Osteoblast (primary cell): Measurements from ENCODE around the gene KRTAP4-16. TPM values are rescaled to one million over a fixed set of nuclear protein-coding genes. Genes with fewer than 3 reads are reported as not detected.
"Not testable (repeated sequence)": the region's sequence is repeated elsewhere in the genome, so short reads cannot be mapped to it uniquely, and the experiment has no call there.

Experiments used
- DNase-seq: peaks from one replicate; pipeline ENCODE4 v3.0.0; 2011; ENCODE audit warnings: low spot score, mixed read lengths; ENCODE audit not compliant: insufficient read length; ENCODE audit errors: missing footprints
- H2AFZ ChIP-seq: 2 replicates; pipeline ENCODE4 v1.6.0; 2011; ENCODE audit warnings: mild to moderate bottlenecking, low read length
- H3K27ac ChIP-seq: 2 replicates; pipeline ENCODE4 v1.5.1; 2011; ENCODE audit warnings: mild to moderate bottlenecking, low read depth, low read length, moderate library complexity
- H3K27me3 ChIP-seq: 2 replicates; pipeline ENCODE4 v1.6.0; 2012; ENCODE audit warnings: mild to moderate bottlenecking, control low read depth, inconsistent platforms, low read length, moderate library complexity; ENCODE audit not compliant: insufficient read depth
- H3K36me3 ChIP-seq: 2 replicates; pipeline ENCODE4 v1.5.1; 2011; ENCODE audit warnings: mild to moderate bottlenecking, low read length, control low read depth, moderate library complexity; ENCODE audit not compliant: insufficient read depth
- H3K4me1 ChIP-seq: 2 replicates; pipeline ENCODE4 v1.5.1; 2011; ENCODE audit warnings: mild to moderate bottlenecking, low read length, control low read depth, moderate library complexity; ENCODE audit not compliant: insufficient read depth
- H3K4me2 ChIP-seq: 2 replicates; pipeline ENCODE4 v1.6.0; 2011; ENCODE audit warnings: mild to moderate bottlenecking, low read length; ENCODE audit not compliant: insufficient read depth
- H3K4me3 ChIP-seq: fragments of 200-600 bp; sonication (generic); 3 replicates; pipeline ENCODE4 v1.5.1; 2012; ENCODE audit warnings: mild to moderate bottlenecking, low read length, inconsistent platforms; ENCODE audit not compliant: insufficient read depth
- H3K79me2 ChIP-seq: 2 replicates; pipeline ENCODE4 v1.6.0; 2012; ENCODE audit warnings: mild to moderate bottlenecking, low read length, control low read depth, inconsistent platforms; ENCODE audit not compliant: insufficient read depth
- H3K9me3 ChIP-seq: 2 replicates; pipeline ENCODE4 v1.5.1; 2011; ENCODE audit warnings: low read depth, low read length, control low read depth
- H4K20me1 ChIP-seq: 2 replicates; pipeline ENCODE4 v1.6.0; 2012; ENCODE audit warnings: mild to moderate bottlenecking, low read length, control low read depth; ENCODE audit not compliant: insufficient read depth
- CTCF ChIP-seq: IDR thresholded peaks from 2 replicates; pipeline ENCODE4 v1.5.1; 2011; ENCODE audit warnings: mild to moderate bottlenecking, low read depth, low read length, moderate library complexity; ENCODE audit errors: extremely low read depth
- total RNA-seq: library from RNA; depleted of rRNA; stranded (reverse); fragments of >200 nt; gene quantifications from 2 replicates; pipeline ENCODE4 v1.2.3, GENCODE V29; 2012

The KRTAP4-16 gene
- total RNA-seq, 1 donor: not detected

- no peak for DNase-seq
- Histone ChIP-seq H3K27ac (peak overlapping the region; percentile 91), H3K79me2 (no peaks in the 10 kb centered on the region), H3K4me2 (no peak overlapping the region), H2AFZ (no peak overlapping the region), H3K4me1 (peaks cover 54% of the 10 kb centered on the region), H3K36me3 (no peaks in the 10 kb centered on the region), H3K9me3 (no peaks in the 10 kb centered on the region), H4K20me1 (no peaks in the 10 kb centered on the region), H3K27me3 (no peaks in the 10 kb centered on the region), H3K4me3 (no peak overlapping the region)
- no peak for TF ChIP-seq CTCF
These were observed 38.6 kb downstream of the KRTAP4-16 start for GRCh38 chr17:41063449-41063848.

GRCh38 chr17:41061964-41062363 lies 40.0 kb downstream of the KRTAP4-16 start:
- Histone ChIP-seq H3K27ac (peak overlapping the region; percentile 91), H3K79me2 (no peaks in the 10 kb centered on the region), H3K36me3 (no peaks in the 10 kb centered on the region), H2AFZ (no peak overlapping the region), H3K4me2 (peak overlapping the region; percentile 1), H3K4me3 (no peak overlapping the region), H4K20me1 (no peaks in the 10 kb centered on the region), H3K9me3 (peaks cover 2% of the 10 kb centered on the region), H3K27me3 (no peaks in the 10 kb centered on the region), H3K4me1 (peaks cover 58% of the 10 kb centered on the region)
- TF ChIP-seq CTCF: peak; percentile 25
- peak; percentile 93 for DNase-seq

GRCh38 chr17:41060052-41060604 lies 41.9 kb downstream of the KRTAP4-16 start, which contains the start of gene KRTAP2-3:
TSS of gene KRTAP2-3 (minus strand) at chr17:41060114. CDS start at chr17:41060050, 64 bp downstream.
- H2AFZ ChIP-seq: no peak within 1 kb of the TSS
- H3K9me3 ChIP-seq: peaks cover 2% of the 10 kb centered on the region
- H3K4me2 ChIP-seq: peak within 1 kb of the TSS; percentile 50
- no peak within 1 kb of the TSS for H3K4me3 ChIP-seq
- H3K36me3 ChIP-seq: no peaks in the 10 kb centered on the region
- TF ChIP-seq CTCF: no peak
- H3K79me2 ChIP-seq: no peaks in the 10 kb centered on the region
- peak; percentile 88 for DNase-seq
- H4K20me1 ChIP-seq: no peaks in the 10 kb centered on the region
- peak within 1 kb of the TSS; percentile 94 for H3K27ac ChIP-seq
- H3K4me1 ChIP-seq: peaks cover 53% of the 10 kb centered on the region
- H3K27me3 ChIP-seq: no peaks in the 10 kb centered on the region

- H3K27me3 ChIP-seq, H3K9me3 ChIP-seq, H4K20me1 ChIP-seq, H3K79me2 ChIP-seq, H2AFZ ChIP-seq, H3K36me3 ChIP-seq, H3K4me3 ChIP-seq: not testable (repeated sequence)
- Histone ChIP-seq H3K4me1 (peaks cover 53% of the 10 kb centered on the region), H3K27ac (peak overlapping the region; percentile 94), H3K4me2 (peak overlapping the region; percentile 50)
- peak; percentile 94 for DNase-seq
These were observed 42.5 kb downstream of the KRTAP4-16 start for GRCh38 chr17:41059276-41060051.
